ENCODE data around the gene PTHLH.

PTHLH gene

DNA sequence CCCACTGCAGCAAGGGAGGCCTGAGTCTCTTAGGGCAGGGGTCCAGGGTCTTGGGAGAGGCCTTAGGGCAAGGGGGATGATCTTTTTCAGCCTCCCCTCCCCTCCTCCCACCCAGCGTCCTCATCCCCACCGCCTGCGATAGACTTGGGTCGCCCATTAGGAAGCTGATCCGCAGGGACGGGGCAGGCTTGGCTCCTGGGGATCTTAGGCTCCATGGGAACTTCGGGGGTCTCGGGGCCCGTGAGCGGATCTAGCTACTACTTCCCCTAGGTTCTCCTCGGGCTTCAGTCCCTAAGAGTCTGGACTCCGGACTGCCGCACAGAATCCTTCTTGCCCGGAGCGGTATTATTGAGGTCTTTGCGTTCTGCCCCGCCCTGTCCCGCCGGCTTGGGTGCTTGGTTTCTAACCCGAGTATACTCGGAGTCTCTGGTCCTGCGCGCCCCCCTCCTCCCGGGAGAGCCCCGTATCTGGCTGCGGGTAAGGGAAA is 2.2 kb upstream of the PTHLH start:
- no peak for DNase-seq (ENCODE audit: low read depth)

DNA sequence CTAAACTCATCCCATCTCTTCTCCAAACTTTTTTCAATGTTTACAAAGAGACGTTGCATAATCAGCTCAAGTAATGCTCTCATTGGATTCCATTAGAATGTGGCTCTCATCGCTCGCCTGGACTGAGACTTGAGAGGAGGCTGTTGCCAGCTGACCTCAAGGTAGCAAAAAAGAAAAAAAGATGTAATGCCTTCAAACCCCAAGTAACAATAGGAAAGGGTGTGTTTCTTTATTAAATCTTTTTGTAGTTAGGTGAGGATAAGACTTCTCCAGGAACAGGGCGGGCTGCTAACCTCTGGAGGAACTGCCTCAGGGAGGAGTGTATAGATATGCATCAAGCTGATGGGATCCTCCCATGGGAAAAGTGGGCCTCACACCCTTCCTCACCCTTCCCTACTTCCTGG is 956 bp upstream of the PTHLH start:
- DNase-seq (ENCODE audit: low read depth) = no peak

DNA sequence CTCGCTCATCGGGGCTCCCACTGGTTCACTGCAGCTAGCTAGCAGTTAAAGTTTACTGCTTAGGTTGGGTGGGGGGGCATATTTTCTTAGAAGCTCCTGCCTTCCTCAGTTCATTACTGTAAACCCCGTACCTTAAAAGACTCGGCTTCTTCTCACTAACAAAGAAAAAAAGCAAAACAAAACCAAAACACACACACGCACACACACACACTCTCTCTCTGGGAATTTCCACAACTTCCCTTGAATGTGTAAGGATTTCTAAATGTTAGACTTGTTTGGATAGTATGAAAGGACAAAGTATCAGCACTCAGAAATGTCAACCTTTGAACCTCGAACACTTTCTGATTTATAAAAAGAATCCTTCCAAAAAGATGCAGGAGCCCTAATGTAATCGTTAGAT is 927 bp downstream of the PTHLH start:
- DNase-seq (ENCODE audit: low read depth) = no peak

GRCh38 chr12:27971121-27971489 is 1.4 kb downstream of the PTHLH start:
- DNase-seq (ENCODE audit: low read depth) = no peak

- DNase-seq (ENCODE audit: low read depth) = no peak
Measured at GRCh38 chr12:27970401-27971120, 2.0 kb downstream of the PTHLH start.

GRCh38 chr12:27969624-27970400 is 2.7 kb downstream of the PTHLH start:
- no peak for DNase-seq (ENCODE audit: low read depth)

GRCh38 chr12:27968972-27969623 is 3.4 kb downstream of the PTHLH start:
- no peak for DNase-seq (ENCODE audit: low read depth)

DNA sequence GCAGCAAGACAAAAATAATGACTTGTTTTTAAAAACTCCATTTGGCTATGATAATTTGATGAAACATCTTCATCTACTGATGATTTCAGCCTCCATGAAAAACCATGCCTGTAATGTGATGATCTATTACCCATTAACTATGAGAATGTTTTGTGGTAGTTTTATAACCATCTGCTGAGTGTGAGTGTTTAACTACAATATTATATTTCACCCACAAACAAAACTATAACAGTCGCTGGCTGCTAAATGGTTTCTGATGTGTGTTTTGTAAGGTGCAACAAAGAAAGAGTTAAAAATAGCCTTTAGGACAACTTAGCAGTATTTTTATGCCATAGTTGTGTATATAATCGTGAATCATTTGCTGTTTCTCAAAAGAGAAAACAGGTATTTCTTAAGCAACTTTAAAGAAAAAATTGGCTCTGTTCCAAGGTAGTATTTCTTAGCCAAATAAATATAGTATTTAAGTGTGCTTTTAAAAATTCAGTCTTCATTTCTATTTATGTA is 4.9 kb downstream of the PTHLH start:
- DNase-seq (ENCODE audit: low read depth) = no peak

DNA sequence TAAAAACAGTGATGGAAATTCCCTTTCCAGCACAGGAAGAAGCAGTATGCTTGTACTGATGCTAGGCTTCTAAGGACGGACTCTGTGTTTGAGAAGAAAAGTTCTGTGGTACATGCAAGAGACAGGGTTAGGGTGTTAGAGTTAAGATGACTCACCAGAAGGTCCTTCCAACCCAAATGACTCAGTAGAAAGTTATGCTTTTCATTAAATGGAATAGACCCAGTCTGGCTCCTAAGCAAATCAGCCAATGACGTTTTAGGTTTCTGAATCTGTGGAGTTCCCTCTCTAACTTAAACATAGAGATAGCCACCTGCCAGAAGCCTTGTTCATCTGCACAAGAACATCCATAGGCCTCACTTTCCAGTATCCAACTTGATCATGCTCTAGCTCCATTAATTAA is 5.7 kb downstream of the PTHLH start:
- peak; percentile 89 for DNase-seq (ENCODE audit: low read depth)

- DNase-seq (ENCODE audit: low read depth) = no peak
Measured at GRCh38 chr12:27965966-27966365, 6.6 kb downstream of the PTHLH start.

DNA sequence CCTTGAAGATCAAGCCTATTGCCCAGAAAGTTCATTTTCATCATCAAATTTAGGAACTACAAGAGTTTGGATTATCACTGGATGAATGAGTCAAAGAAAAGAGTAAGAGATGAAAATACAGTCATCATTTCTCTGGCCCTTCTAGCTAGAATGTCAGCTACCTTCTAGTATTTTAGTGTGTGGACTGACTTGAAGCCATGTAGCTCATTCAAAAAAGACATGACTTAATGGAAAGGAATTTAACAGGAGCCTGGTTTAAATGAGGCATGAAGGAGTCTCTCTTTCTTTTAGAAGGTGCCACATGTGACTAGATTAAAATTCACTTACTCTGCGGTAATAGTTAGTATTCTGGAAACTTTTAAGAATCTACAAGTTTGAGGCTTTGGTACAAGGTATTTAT is 7.1 kb downstream of the PTHLH start:
- DNase-seq (ENCODE audit: low read depth) = no peak

GRCh38 chr12:27964123-27964522 is 8.4 kb downstream of the PTHLH start:
- no peak for DNase-seq (ENCODE audit: low read depth)

- DNase-seq (ENCODE audit: low read depth) = no peak
Measured at GRCh38 chr12:27960821-27961220, 11.7 kb downstream of the PTHLH start.

- DNase-seq (ENCODE audit: low read depth) = no peak
Measured at GRCh38 chr12:27958675-27959074, 13.9 kb downstream of the PTHLH start.

GRCh38 chr12:27957366-27957765 is 15.2 kb downstream of the PTHLH start:
- DNase-seq (ENCODE audit: low read depth) = no peak

DNA sequence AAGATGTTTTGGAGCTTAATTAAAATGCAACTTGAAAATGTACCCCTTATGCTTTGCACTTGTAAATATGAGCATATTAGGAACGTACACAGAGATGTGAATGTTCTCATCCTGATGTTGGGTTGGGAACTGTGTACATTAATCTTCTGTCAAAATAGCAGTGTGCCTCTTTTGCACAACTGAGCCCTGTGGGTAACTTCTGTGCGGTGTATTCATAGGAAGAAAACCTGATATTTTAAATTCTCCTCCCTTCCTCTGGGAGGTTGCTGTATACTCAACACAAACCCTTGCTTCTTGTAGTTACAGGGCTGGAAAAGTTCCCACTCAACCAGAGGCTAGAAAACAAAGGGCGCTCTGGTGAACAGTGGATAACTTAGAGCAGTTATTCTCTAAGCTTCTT is 18.7 kb downstream of the PTHLH start:
- no peak for DNase-seq (ENCODE audit: low read depth)

- no peak for DNase-seq (ENCODE audit: low read depth)
Measured at GRCh38 chr12:27953348-27953747, 19.2 kb downstream of the PTHLH start.

- DNase-seq (ENCODE audit: low read depth) = no peak
Measured at GRCh38 chr12:27952510-27952909, 20.0 kb downstream of the PTHLH start.

GRCh38 chr12:27951898-27952297 is 20.6 kb downstream of the PTHLH start:
- DNase-seq (ENCODE audit: low read depth) = no peak

- DNase-seq (ENCODE audit: low read depth) = no peak
Measured at GRCh38 chr12:27946421-27946820, 26.1 kb downstream of the PTHLH start.

DNA sequence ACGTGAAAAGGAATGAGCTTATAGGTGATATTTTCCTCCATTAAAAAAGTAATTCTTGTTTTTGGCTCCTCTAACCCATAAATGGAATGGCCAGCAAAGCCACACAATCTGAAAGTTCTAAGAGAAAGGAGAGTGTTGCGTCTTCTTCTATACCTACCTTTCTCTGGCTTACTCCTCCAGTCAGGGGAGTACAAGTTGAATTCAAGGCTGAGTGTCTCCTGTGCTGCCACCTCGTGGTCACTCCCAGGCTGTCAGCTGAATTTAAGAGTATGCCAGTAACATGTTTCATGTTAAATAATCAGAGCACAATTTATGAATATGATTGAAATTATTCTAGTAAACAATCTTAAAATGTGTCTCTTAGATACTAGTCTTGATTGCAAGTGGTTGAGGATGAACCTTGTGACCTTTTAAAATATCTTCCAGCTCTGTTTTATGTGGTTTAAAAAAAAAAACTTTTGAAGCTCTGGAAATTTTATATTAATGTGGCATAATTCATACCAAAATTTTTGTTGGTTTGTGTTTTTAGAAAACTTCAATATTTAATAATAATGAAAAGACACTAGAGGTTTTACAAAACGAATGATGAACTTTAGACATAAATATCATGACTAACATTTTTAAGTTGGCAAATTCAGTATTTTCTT is 31.7 kb downstream of the PTHLH start:
- peak; percentile 62 for DNase-seq (ENCODE audit: low read depth)

GRCh38 chr12:27940245-27940644 is 32.3 kb downstream of the PTHLH start:
- no peak for DNase-seq (ENCODE audit: low read depth)
